Retina (tissue), 1 donor: ENCODE measurements around the gene TMEM272.

ENCODE experiments used
- DNase-seq: peaks from one replicate; pipeline ENCODE4 v3.0.0-alpha.2; 2016

The TMEM272 gene

GRCh38 chr13:51844862-51845573 lies at the start of gene TMEM272:
TSS of gene TMEM272 (minus strand) at chr13:51845177. CDS start at chr13:51838530, 6,647 bp downstream.
- DNase-seq, result peak; percentile 83

GRCh38 chr13:51894239-51894638 lies 49.3 kb upstream of the TMEM272 start:
- no peak for DNase-seq

- DNase-seq, result no peak
These were observed 47.7 kb upstream of the TMEM272 start for GRCh38 chr13:51892657-51893056.

- no peak for DNase-seq
These were observed 42.5 kb upstream of the TMEM272 start for GRCh38 chr13:51887468-51887867.

- no peak for DNase-seq
These were observed 40.7 kb upstream of the TMEM272 start for GRCh38 chr13:51885651-51886050.

- DNase-seq, result no peak
These were observed 38.2 kb upstream of the TMEM272 start for GRCh38 chr13:51883226-51883600.

- DNase-seq, result no peak
These were observed 37.7 kb upstream of the TMEM272 start for GRCh38 chr13:51882570-51883225.

- no peak for DNase-seq
These were observed 36.3 kb upstream of the TMEM272 start for GRCh38 chr13:51881296-51881695.

GRCh38 chr13:51879133-51879532 lies 34.2 kb upstream of the TMEM272 start:
- no peak for DNase-seq

- peak; percentile 43 for DNase-seq
These were observed 29.7 kb upstream of the TMEM272 start for GRCh38 chr13:51874651-51875050.

- no peak for DNase-seq
These were observed 28.9 kb upstream of the TMEM272 start for GRCh38 chr13:51873837-51874236.

GRCh38 chr13:51873117-51873798 lies 28.3 kb upstream of the TMEM272 start:
- DNase-seq, result no peak

- no peak for DNase-seq
These were observed 25.6 kb upstream of the TMEM272 start for GRCh38 chr13:51870616-51871015.

GRCh38 chr13:51869916-51870315 lies 24.9 kb upstream of the TMEM272 start:
- no peak for DNase-seq

GRCh38 chr13:51867062-51867461 lies 22.1 kb upstream of the TMEM272 start:
- no peak for DNase-seq

GRCh38 chr13:51865838-51866237 lies 20.9 kb upstream of the TMEM272 start:
- DNase-seq, result no peak

- DNase-seq, result no peak
These were observed 18.0 kb upstream of the TMEM272 start for GRCh38 chr13:51862957-51863356.

- DNase-seq, result no peak
These were observed 16.8 kb upstream of the TMEM272 start, which contains the start of gene CCDC70 for GRCh38 chr13:51861723-51862300. TSS of gene CCDC70 (plus strand) at chr13:51861969. CDS start at chr13:51865412, 3,443 bp downstream.

GRCh38 chr13:51858433-51859247 lies 13.7 kb upstream of the TMEM272 start:
- DNase-seq, result no peak

- DNase-seq, result no peak
These were observed 12.0 kb upstream of the TMEM272 start for GRCh38 chr13:51856998-51857397.

- DNase-seq, result no peak
These were observed 11.2 kb upstream of the TMEM272 start for GRCh38 chr13:51856027-51856736.
